ENCODE data around the gene PAFAH1B2. TPM values are rescaled to one million over a fixed set of nuclear protein-coding genes. Genes with fewer than 3 reads are reported as not detected.

The PAFAH1B2 gene
- total RNA-seq, 1 experiment from 2014 or later, result 154 TPM

GRCh38 chr11:117189191-117189940, 45.3 kb downstream of the PAFAH1B2 start:
- Histone ChIP-seq H3K9ac (ENCODE audit: low read length) (no peak overlapping the region), H3K27me3 (ENCODE audit: insufficient read depth, low read length) (no peaks in the 10 kb centered on the region), H3K9me3 (ENCODE audit: control insufficient read depth in 1 of 2, insufficient read depth in 1 of 2, low read depth in 1 of 2, low read length in 2 of 2) (no peaks in the 10 kb centered on the region), H3K9me2 (ENCODE audit: insufficient read depth) (no peaks in the 10 kb centered on the region), H3K27ac (ENCODE audit: low read depth, low read length) (no peak overlapping the region), H3K4me2 (ENCODE audit: low read length) (no peak overlapping the region), H2AFZ (ENCODE audit: low read depth, low read length, poor library complexity, severe bottlenecking) (no peak overlapping the region), H3K4me1 (ENCODE audit: control insufficient read depth in 1 of 2, insufficient read depth in 2 of 2, low read length in 2 of 2) (no peaks in the 10 kb centered on the region), H3K36me3 (ENCODE audit: control insufficient read depth in 1 of 2, insufficient read depth in 2 of 2, low read length in 2 of 2) (peaks cover 3 to 7% of the 10 kb centered on the region in 2 experiments; a peak in 1 of 4 replicates), H3K79me2 (ENCODE audit: insufficient read depth, low read length) (no peaks in the 10 kb centered on the region), H3K4me3 (replicated peaks in 1 of 2; ENCODE audit: low read depth in 1 of 2, low read length in 2 of 2) (no peak overlapping the region), H4K20me1 (ENCODE audit: insufficient read depth) (no peaks in the 10 kb centered on the region)
- intact Hi-C loops (cut with micrococcal nuclease), result no loop called here
- no peak for DNase-seq (ENCODE audit: low read depth, low spot score)
- ChIA-PET RAD21 (ENCODE audit: low non-redundant PET in 1 of 2, low total read pairs in 2 of 2, uncharacterized antibody in 2 of 2, unreplicated experiment in 2 of 2) (no interaction called here), POLR2A (no interaction called here), CTCF (no interaction called here)
- BruUV-seq (replicated peaks), result no TSS peak
- ATAC-seq, result no peak
- no peak for TF ChIP-seq ZBTB33 (IDR thresholded peaks at IDR 0.05; ENCODE audit: extremely low read depth, insufficient replicate concordance, low read length)
- no peak for TF ChIP-seq ELF1 (IDR thresholded peaks at IDR 0.05; ENCODE audit: borderline replicate concordance, low read depth)
- no peak for TF ChIP-seq ZFX (IDR thresholded peaks at IDR 0.05)
- no peak for TF ChIP-seq SP1 (IDR thresholded peaks at IDR 0.05; ENCODE audit: low read depth)

GRCh38 chr11:117189941-117190544, 46.0 kb downstream of the PAFAH1B2 start:
- no peak overlapping the region for H3K4me3 ChIP-seq (replicated peaks in 1 of 2; ENCODE audit: low read depth in 1 of 2, low read length in 2 of 2)
- H3K36me3 ChIP-seq (ENCODE audit: control insufficient read depth in 1 of 2, insufficient read depth in 2 of 2, low read length in 2 of 2), result peaks cover 3 to 7% of the 10 kb centered on the region in 2 experiments; a peak in 1 of 4 replicates
- H3K4me2 ChIP-seq (ENCODE audit: low read length), result no peak overlapping the region
- RAD21 ChIA-PET (ENCODE audit: low non-redundant PET in 1 of 2, low total read pairs in 2 of 2, uncharacterized antibody in 2 of 2, unreplicated experiment in 2 of 2), result no interaction called here
- DNase-seq (ENCODE audit: low read depth, low spot score), result no peak
- H4K20me1 ChIP-seq (ENCODE audit: insufficient read depth), result no peaks in the 10 kb centered on the region
- no peak overlapping the region for H3K27ac ChIP-seq (ENCODE audit: low read depth, low read length)
- POLR2A ChIA-PET, result no interaction called here
- no peaks in the 10 kb centered on the region for H3K27me3 ChIP-seq (ENCODE audit: insufficient read depth, low read length)
- no peaks in the 10 kb centered on the region for H3K9me3 ChIP-seq (ENCODE audit: control insufficient read depth in 1 of 2, insufficient read depth in 1 of 2, low read depth in 1 of 2, low read length in 2 of 2)
- BruUV-seq (replicated peaks), result no TSS peak
- H3K9ac ChIP-seq (ENCODE audit: low read length), result no peak overlapping the region
- ATAC-seq, result no peak
- no peak overlapping the region for H2AFZ ChIP-seq (ENCODE audit: low read depth, low read length, poor library complexity, severe bottlenecking)
- CTCF ChIA-PET, result no interaction called here
- TF ChIP-seq YY1 (IDR thresholded peaks at IDR 0.05; ENCODE audit: extremely low read depth, insufficient replicate concordance, low read depth, low read length), result no peak
- H3K9me2 ChIP-seq (ENCODE audit: insufficient read depth), result no peaks in the 10 kb centered on the region
- no peaks in the 10 kb centered on the region for H3K79me2 ChIP-seq (ENCODE audit: insufficient read depth, low read length)
- intact Hi-C loops (cut with micrococcal nuclease), result no loop called here
- no peaks in the 10 kb centered on the region for H3K4me1 ChIP-seq (ENCODE audit: control insufficient read depth in 1 of 2, insufficient read depth in 2 of 2, low read length in 2 of 2)

Data from HCT116 (cell line).